Medulla oblongata (tissue), 1 donor: Measurements from ENCODE around the gene NINJ1.
"Not testable (repeated sequence)": the region's sequence is repeated elsewhere in the genome, so short reads cannot be mapped to it uniquely, and the experiment has no call there.

Source experiments
- DNase-seq: peaks from one replicate; pipeline ENCODE4 v3.0.0-alpha.2; 2015; ENCODE audit errors: extremely low spot score

NINJ1 gene

GRCh38 chr9:93119703-93119952 lies 14.4 kb downstream of the NINJ1 start:
- no peak for DNase-seq

GRCh38 chr9:93118863-93119702 lies 15.0 kb downstream of the NINJ1 start:
- no peak for DNase-seq

- DNase-seq: no peak
Observed at GRCh38 chr9:93117924-93118862, 15.9 kb downstream of the NINJ1 start.

GRCh38 chr9:93117521-93117920 lies 16.5 kb downstream of the NINJ1 start:
- not testable (repeated sequence) for DNase-seq

GRCh38 chr9:93116072-93116961 lies 17.7 kb downstream of the NINJ1 start:
- DNase-seq: peak; percentile 85

- no peak for DNase-seq
Observed at GRCh38 chr9:93115486-93116071, 18.5 kb downstream of the NINJ1 start.

GRCh38 chr9:93114984-93115335 lies 19.1 kb downstream of the NINJ1 start:
- DNase-seq: no peak

GRCh38 chr9:93114169-93114983 lies 19.7 kb downstream of the NINJ1 start:
- DNase-seq: no peak

- DNase-seq: no peak
Observed at GRCh38 chr9:93112864-93113389, 21.1 kb downstream of the NINJ1 start.

- DNase-seq: no peak
Observed at GRCh38 chr9:93112116-93112863, 21.8 kb downstream of the NINJ1 start.

- no peak for DNase-seq
Observed at GRCh38 chr9:93111371-93112115, 22.5 kb downstream of the NINJ1 start.

GRCh38 chr9:93111001-93111370 lies 23.1 kb downstream of the NINJ1 start:
- no peak for DNase-seq

GRCh38 chr9:93110311-93110855 lies 23.7 kb downstream of the NINJ1 start:
- no peak for DNase-seq

GRCh38 chr9:93108291-93109041 lies 25.6 kb downstream of the NINJ1 start:
- DNase-seq: no peak

GRCh38 chr9:93107825-93108161 lies 26.3 kb downstream of the NINJ1 start:
- DNase-seq: no peak

- DNase-seq: no peak
Observed at GRCh38 chr9:93107151-93107824, 26.8 kb downstream of the NINJ1 start.

GRCh38 chr9:93105620-93106019 lies 28.4 kb downstream of the NINJ1 start:
- DNase-seq: no peak

GRCh38 chr9:93101086-93101485 lies 33.0 kb downstream of the NINJ1 start:
- not testable (repeated sequence) for DNase-seq
